NB4 (cell line): ENCODE measurements around the gene MYO9B.

Experiments used
- DNase-seq: peaks from one replicate; pipeline ENCODE4 v3.0.0; 2010; ENCODE audit warnings: low read depth
- H3K4me3 ChIP-seq: one replicate; pipeline ENCODE4 v1.5.1; 2011; ENCODE audit warnings: mild to moderate bottlenecking, low read depth, low read length, moderate library complexity
- MYC ChIP-seq: IDR thresholded peaks from 2 replicates; pipeline ENCODE4 v1.6.1; 2011; ENCODE audit warnings: low read depth, low read length
- POLR2A ChIP-seq: IDR thresholded peaks from 2 replicates; pipeline ENCODE4 v1.6.1; 2011; ENCODE audit warnings: mild to moderate bottlenecking; ENCODE audit not compliant: insufficient read length; ENCODE audit errors: extremely low read depth
- TF ChIP-seq, protein P1 (sequence below): IDR thresholded peaks from 2 replicates; pipeline ENCODE4 v1.6.1; 2011; ENCODE audit warnings: low read depth, low read length
- TF ChIP-seq, protein P2 (sequence below): IDR thresholded peaks from one replicate; pipeline ENCODE4 v1.5.1; 2012; ENCODE audit warnings: low read depth, low read length

MYO9B gene

DNA sequence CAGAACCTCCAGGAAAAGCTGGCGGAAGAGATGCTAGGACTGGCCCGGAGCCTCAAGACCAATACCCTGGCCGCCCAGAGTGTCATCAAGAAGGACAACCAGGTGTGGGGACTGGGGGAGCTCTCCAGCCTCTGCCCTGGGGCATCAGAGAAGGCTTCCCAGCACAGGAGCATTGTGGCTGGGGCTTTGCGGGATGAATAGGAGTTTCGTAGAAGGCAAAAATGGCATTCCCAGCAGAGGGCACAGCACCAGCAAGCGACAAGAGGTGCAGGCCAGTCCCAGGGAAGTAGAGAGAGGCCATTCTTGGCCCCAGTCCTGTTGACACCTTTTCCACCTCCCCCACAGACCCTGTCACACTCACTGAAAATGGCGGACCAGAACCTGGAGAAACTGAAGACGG, 143.7 kb downstream of the MYO9B start:
- TF ChIP-seq, protein P1, sequence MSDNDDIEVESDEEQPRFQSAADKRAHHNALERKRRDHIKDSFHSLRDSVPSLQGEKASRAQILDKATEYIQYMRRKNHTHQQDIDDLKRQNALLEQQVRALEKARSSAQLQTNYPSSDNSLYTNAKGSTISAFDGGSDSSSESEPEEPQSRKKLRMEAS = no peak
- TF ChIP-seq POLR2A (no peak), MYC (no peak)
- TF ChIP-seq, protein P2, sequence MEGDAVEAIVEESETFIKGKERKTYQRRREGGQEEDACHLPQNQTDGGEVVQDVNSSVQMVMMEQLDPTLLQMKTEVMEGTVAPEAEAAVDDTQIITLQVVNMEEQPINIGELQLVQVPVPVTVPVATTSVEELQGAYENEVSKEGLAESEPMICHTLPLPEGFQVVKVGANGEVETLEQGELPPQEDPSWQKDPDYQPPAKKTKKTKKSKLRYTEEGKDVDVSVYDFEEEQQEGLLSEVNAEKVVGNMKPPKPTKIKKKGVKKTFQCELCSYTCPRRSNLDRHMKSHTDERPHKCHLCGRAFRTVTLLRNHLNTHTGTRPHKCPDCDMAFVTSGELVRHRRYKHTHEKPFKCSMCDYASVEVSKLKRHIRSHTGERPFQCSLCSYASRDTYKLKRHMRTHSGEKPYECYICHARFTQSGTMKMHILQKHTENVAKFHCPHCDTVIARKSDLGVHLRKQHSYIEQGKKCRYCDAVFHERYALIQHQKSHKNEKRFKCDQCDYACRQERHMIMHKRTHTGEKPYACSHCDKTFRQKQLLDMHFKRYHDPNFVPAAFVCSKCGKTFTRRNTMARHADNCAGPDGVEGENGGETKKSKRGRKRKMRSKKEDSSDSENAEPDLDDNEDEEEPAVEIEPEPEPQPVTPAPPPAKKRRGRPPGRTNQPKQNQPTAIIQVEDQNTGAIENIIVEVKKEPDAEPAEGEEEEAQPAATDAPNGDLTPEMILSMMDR = no peak
- H3K4me3 ChIP-seq = no peak overlapping the region
- no peak for DNase-seq

DNA sequence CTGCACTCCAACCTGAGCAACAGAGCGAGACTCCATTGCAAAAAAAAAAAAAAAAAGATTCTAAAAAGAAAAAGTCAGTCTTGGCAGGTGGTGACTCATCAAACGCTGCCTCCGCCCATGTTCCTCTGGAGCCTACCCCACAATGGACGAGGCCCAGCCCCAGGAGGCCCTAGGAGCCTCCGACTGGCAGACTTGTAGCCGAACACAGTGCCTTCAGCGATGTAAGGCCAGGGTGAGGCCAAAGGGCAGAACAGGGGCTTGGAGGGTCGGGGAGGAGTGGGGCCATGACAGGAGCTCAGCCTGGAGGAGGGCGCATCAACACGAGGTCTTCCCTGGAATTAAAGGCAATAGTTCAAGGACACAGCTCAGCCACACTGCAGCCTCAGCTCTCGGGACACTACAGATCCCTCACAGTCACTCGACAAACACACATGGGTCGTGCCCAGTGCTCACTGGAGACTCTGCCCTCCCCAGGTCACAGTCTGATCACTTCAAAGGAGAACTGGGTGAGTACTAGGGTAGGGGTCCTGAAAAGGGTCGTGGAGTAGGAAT, 144.7 kb downstream of the MYO9B start:
- peak; percentile 87 for DNase-seq
- no peak for TF ChIP-seq MYC
- no peak for TF ChIP-seq POLR2A
- TF ChIP-seq, protein P2 = no peak
- TF ChIP-seq, protein P1 = no peak
- no peak overlapping the region for H3K4me3 ChIP-seq

DNA sequence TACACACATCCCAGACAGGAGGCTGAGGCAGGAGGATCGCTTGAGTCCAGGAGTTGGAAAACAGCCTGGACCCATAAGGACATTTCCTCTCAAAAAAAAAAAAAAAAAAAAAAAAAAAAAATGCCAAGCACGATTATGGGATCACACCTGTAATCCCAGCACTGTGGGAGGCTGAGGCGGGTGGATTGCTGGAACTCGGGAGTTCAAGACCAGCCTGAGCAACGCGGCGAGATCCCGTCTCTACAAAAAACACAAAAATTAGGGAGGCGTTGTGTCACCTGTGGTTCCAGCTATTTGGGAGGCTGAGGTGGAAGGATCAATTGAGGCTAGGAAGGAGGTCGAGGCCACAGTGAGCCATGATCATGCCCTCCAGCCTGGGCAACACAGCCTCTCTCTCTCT, 149.5 kb downstream of the MYO9B start:
- DNase-seq = no peak
- TF ChIP-seq, protein P2 = no peak
- TF ChIP-seq, protein P1 = no peak
- TF ChIP-seq POLR2A = no peak
- no peak for TF ChIP-seq MYC
- H3K4me3 ChIP-seq = no peak overlapping the region

DNA sequence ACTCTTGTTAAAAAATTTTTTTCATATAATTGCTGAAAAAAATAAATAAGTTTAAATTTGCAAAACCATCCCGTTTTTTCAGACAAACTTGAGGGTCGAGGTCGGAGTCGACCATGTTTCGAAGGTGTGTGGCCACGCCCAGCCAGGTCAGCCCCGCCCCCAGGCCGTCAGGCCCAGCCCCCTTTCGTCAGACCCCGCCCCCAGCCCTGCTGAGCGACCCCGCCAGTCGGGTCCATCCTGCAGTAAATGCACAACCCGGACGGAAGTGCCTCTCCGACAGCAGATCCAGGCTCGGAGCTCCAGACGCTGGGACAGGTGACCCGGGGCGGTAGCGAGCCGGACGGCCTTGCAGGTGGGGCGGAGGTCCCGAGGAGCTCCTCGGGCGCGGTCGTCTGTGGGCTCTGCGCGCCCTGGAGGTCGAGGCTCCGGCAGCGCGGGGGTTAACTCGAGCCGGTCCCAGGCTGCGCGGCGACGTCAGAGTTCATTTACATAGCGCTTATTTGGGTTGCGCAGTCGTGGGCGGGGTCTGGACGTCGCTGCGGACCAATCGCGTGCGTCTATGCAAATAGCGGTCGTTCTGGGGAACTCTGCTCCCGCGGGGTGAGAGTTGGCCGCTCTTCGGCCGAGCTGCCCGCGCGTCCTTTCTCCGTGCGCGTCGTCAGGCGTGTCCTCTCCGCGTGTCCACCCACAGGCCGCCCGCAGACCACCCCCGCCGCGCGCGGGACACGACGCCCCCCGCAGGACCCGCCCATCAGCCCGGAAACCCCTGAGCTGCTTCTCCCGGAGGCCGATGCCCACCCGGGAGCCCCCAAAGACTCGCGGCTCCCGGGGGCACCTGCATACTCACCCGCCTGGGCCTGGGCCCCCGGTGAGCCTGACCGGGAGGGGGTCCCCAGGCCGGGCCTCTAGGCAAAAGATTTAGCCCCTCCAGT, 150.7 kb downstream of the MYO9B start, which contains the start of gene OCEL1:
TSS of gene OCEL1 (plus strand) at position 225 of the 932 bp plus-strand sequence. CDS start at position 247, 22 bp downstream.
- peak; percentile 66 for TF ChIP-seq MYC
- peak; percentile 65 for TF ChIP-seq POLR2A
- TF ChIP-seq, protein P1 = peak; percentile 66
- TF ChIP-seq, protein P2 = no peak
- peak; percentile 98 for DNase-seq
- H3K4me3 ChIP-seq = peak within 1 kb of the TSS; percentile 55

DNA sequence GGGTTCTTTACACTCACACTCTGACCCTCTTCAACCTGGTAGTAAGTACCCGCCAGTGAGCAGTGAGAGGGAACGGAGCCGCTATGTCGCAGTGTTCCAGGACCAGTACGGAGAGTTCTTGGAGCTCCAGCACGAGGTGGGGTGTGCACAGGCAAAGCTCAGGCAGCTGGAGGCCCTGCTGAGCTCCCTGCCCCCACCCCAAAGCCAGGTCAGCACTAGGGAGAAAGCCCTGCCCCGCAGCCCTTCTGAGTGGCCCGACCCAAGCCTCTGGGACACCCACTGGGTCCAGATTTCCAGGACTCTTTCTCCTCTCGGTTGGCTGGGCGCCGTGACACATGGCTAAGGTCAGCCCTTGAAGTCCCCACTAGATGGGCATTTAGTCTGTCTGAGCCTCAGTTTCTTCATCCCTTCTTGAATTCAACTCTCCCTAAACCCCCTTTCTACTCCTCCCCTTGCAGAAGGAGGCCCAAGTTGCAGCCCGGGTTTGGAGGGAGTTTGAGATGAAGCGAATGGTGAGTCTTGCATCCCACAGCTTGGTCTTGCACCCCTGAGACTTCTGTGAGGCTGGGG, 152.3 kb downstream of the MYO9B start:
- DNase-seq = no peak
- TF ChIP-seq, protein P2 = no peak
- no peak overlapping the region for H3K4me3 ChIP-seq
